Measurements from ENCODE around the gene FKBP8.
A peak's percentile ranks its signal among the peaks of the same experiment; 100 is the strongest.
"Not testable (repeated sequence)": the region's sequence is repeated elsewhere in the genome, so short reads cannot be mapped to it uniquely, and the experiment has no call there.

The FKBP8 gene

DNA sequence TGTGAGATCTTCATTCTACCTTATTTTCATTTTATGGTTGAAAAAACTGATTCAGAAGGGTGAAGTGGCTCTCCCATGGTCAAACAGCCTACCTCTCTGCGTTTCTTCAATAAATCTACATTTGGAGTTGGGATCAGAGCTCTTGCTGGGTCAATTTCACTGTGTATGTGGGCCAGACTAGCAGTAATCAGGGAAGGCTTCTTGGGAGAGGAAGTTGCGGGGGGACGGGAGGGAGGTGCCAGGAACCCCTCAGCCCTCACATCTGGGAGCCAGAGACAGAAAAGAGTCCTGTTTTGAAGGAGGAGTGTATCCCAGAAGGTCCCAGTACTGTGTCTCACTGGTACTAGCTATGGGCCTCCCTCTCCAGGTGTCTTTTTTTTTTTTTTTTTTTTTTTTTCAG, 15.2 kb upstream of the FKBP8 start:
- DNase-seq (ENCODE audit: low read depth), result no peak

DNA sequence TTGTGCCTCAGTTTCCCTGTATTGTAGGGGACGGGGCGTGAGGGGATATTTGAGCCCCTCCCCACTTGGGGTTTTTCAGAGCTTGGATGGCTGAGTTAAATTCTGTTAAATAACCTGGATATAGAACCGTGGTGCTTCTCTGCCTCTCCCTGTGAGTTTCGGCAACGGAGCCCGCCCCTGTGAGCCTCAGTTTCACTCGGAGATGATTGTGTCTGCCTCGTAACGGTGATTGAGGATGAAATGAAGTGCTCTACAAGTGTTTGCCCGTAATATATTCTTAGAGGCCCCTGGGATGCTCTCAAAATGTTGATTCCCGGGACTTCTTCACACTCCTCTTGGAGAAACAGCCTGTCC, 14.8 kb upstream of the FKBP8 start:
- no peak for DNase-seq (ENCODE audit: low read depth)

DNA sequence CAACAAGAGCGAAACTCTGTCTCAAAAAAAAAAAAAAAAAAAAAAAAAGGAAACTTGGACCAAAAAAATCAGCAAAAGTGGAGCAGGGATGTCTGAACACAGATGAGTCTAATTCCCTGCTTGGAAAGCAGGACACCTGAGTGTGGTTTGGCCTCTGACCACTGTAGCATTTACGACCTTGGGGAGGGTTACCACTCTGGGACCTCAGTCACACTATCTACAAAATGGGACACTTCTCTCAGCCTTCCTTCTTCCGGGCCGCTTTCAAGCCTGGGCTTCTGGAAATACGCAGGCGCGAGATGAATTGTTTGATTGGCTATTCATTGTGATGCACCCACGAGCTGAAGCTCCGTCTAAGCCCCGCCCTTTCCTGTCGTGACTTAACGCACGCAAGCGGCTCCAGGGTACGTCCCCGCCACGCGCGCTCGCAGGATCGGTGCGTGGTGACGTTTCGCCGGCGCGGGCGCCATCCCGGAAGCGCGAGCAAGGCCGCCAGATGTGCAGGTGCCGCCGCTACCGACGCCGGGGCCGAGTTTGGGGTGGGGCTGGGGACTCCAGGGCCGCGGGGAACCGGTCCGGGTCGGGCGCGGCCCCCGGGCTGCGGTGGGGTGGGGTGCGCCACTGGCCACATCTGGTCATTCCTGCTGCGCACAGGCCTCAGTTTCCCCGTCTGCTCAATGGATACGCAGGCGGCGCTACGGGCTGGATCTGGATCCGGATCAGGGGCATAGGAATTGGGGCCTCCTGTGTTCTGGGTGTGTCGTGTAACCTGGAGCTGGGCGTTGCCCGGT, 14.2 kb upstream of the FKBP8 start, which contains the start of gene KXD1:
Gene KXD1, plus strand, starts transcription at position 460 of the 791 bp plus-strand sequence. CDS start 4,187 bp downstream, outside the sequence.
- DNase-seq (ENCODE audit: low read depth), result peak; percentile 95

DNA sequence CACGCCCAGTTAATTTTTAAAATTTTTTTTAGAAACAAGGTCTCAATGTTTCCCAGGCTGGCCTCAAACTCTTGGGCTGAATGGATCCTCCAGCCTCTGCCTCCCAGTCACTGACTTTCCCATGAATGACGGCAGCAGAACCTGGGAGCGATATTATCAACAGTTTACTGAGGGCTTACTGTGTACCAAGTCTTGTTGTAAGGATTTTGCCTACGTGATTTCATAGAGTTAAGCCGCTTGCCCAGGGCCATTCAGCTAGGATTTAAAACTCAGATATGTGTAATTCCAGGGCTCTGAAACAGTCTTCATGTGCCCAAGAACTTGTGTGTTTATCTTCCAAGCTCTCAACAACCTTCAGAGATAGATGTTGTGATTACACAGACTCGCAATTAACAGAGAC, 8.3 kb upstream of the FKBP8 start:
- DNase-seq (ENCODE audit: low read depth), result no peak

DNA sequence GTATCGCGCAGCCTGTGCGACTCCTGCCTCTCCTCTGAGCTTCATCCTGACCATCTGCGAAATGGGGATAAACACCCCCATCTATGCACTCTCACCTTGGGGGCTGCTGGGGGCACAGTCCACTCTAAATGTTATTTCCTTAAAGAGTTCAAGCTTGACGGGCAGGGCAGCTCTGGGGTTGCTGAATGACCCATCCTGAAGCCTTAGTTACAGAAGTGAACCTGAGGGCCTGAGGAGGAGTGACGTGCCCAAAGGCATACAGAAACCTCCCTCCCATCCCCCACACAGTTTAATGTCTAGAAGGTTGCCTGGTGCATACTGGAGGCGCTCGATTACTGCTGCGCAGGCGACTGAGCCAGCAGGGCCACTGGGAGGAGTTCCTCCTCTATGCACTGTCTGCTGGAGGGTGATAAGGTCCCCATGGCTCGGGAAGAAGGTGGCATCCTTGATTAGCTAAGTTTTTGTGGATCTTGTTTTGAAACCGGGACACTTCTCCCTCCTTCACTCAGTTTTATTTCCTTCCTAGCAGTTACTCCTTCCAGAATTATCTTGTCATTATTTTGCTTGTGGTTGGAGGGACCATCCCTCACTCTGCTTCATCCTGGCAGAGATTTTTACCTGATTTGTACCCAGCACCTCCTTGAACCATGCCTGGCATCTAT, 572 bp upstream of the FKBP8 start:
- DNase-seq (ENCODE audit: low read depth), result no peak

DNA sequence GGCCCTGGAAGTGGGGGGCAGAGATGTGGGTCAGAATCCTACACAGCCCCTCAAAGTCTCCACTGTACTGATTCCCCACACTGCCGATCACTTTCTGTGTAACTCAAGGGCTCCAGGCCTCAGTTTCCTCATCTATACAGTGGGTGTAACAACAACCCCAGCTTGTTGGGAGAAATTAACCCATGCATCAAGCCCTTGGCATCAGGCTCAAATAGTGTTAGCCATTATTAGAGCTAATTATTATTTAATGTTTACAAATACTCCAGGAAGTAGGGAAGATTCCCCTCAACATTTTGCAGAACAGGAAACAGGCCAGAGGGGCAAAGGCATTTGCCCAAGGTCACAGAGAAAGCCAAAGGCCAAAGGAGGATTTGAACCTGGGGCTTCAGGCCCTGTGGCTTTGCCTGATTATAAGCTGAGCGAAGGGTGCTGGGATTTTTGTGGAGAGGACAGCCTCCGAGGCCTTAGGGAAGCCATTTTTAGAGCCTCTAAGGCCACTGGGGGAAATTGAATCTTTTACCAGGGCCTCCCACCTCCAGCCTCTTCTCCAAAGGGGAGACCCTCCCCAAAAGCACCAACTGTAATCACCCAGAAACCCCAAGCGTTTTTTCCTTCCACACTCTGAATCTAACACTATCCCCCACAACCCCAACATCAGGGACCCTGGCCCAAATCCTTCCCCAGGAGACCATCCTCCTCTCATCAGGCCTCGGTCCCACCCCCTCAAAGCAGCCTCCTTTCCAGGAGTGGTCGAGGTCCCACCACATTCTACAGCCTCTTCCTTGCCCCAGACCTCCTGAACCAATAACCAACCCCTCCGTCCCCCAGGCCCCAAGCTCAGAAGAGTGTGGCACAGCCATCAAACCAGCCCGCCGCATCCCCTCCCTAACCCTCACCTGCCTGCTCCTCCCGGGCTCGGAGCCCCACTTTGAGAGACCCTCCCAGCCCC, 1.1 kb downstream of the FKBP8 start:
- DNase-seq (ENCODE audit: low read depth), result no peak

DNA sequence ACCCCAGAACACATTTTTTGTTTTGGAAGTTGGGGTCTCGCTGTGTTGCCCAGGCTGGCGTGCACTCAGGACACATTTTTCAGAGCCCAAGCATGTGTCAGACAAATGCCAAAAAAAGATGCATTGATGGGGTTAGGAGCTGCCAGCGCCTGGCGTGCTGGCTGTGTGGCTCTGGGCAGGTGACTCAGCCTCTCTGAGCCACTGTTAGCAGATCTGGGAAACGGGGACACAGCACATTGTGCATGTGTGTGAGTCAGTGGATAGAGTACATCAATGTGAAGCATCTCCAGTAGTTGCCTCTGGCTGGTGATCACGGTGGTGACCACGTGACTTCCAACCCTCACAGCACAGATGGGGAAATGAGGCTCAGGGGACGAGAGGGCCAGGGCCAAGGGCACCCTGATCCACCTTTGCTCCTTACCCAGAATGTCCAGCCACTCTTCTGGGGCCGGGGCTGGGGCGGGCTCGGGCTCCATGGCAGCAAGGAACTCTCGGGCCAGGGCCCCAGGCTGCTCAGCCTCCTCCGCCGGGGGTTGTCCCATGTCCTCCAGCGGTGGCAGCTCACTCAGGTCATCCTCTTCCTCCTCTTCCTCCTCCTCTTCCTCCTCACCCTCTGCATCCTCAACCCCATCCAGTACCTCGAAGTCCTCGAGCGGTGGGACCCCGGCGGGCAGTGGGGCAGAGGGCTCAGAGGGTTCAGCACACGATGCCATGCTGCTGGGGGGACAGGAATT, 1.9 kb downstream of the FKBP8 start:
- no peak for DNase-seq (ENCODE audit: low read depth)

DNA sequence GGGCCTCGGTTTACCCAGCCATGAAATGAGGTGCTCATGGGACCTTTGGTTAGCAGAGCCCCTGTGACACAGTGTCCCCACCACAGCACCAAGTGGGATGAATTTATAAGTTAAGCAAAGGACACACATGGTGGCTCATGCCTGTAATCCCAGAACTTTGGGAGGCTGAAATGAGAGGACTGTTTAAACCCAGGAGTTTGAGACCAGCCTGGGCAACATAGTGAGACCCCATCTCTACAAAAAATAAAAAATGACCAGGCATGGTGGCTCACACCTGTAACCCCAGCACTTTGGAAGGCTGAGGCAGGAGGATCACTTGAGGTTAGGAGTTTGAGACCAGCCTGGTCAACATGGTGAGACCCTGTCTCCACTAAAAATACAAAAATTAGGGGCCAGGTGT, 3.2 kb downstream of the FKBP8 start:
- DNase-seq (ENCODE audit: low read depth), result not testable (repeated sequence)

DNA sequence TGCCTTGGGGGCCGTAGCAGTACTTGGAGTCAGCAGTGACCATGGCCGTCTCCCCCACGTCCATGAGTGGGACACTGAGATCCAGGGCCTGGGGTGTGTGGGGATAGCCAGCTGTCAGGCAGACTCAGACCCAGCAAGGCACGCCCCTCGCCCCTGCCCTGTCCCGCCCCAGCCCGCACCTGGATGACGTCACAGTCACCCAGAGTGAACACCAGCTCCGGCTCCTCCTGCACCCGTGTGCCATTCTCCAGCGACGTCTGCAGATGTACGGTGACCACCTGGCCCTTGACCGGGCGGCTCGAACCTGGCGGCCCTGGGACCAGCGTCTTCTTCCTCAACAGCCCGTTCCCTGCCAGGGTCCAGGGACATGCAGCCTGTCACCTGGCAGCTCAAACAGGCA, 4.0 kb downstream of the FKBP8 start:
- DNase-seq (ENCODE audit: low read depth), result no peak

DNA sequence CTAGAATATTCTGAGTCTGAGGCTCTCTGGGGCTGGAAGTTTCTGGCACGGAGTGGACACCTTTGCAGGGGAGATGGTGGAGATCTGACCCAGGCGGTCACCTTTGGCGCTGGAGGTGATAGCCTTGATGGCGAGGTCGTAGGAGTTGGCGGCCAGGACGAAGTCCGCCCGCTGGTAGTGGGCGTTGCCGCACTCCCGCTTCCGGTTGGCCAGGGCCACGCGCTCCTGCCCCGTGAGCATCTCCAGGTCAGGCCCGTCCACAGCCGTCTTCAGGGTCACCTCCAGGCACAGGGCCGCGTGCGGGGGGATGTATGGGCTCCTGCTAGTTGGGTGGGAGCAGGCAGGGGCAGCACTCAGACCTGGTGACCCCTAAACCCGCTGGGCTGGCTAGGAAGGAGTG, 5.3 kb downstream of the FKBP8 start:
- no peak for DNase-seq (ENCODE audit: low read depth)

DNA sequence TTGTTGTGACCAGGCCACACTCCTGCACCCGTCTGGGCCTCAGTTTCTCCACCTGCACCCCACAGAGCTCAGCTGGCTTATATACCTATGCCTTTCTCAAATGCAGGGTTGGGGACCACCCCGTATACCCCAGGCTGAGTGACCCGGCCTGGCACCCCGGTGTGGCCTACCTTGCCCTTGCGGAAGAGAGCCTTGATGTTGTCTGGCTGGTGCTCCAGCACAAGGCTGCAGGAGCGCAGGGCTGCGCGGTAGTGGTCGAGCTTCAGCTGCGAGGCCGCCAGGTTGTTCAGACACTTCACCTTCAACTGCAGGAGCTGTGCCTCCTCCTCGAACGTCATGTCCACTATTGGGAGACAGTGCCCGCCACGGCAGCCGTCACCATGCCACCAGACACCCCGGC, 5.9 kb downstream of the FKBP8 start:
- DNase-seq (ENCODE audit: low read depth), result no peak

DNA sequence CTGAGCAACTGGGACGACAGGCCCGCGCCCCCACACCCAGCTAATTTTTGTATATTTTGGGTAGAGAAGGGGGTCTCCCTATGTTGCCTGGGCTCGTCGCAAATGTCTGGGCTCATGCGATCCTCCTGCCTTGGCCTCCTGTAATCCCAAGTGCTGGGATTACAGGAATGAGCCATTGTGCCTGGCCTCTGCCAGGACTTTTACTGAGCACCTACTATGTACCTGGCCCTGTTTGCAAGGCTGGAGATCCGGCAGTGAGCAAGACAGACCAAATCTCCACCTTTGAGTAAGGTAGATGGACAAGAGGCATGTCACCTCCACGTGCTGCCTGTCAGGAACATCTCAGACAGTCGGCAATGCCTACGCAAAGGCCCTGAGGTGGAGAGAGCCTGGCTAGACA, 6.9 kb downstream of the FKBP8 start:
- no peak for DNase-seq (ENCODE audit: low read depth)

DNA sequence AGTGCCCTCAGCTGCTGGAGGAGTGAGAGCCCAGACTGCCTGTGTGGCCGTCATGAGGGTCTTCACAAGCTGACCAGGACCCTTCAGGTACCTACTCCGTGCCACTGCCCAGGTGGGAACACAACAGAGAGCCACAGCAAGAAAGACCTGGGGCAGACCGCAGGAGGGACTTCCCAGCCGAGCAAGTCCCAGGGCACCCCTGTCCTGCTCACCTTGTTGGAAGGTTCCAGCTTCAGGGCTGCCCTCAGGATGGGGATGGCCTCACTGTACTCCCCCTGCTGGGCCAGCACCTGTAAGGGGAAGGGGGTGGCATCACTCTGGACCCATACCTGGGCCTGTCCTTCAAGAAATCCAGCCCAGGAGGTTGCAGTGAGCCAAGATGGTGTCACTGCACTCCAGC, 10.3 kb downstream of the FKBP8 start:
- no peak for DNase-seq (ENCODE audit: low read depth)

DNA sequence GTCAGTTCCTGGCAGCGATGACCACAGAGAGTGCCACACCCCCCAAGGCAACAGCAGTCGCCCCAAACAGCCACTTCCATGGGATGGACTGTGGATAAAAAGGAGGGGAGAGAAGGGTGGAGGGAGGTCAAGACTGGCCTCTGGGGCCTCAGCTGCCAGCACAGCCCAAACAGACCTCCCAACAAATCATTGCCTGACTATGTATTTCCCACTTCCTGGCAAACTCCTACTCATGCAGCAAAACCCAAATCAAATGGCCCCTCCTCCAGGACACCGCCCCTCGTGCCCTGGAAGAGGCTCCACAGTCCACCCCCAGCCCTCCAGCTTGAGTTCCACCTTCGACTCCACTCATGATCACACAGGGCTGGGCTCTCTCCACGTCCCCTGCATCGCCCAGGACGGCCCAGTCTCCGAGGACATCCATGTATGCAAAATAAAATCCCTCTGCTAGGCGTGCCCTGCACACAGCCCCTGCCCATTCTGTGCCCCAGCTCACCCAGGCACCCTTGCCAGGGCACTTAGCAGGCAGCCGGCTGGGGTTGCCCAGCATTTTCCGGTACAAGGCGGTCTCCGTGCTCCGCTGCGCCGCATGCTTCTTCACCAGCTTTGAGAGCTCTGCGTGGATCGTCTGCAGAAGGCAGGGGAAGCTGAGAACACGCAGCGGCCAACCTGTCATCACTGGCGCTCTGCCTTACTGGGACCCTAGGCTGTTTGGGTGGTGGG, 11.0 kb downstream of the FKBP8 start:
- no peak for DNase-seq (ENCODE audit: low read depth)

DNA sequence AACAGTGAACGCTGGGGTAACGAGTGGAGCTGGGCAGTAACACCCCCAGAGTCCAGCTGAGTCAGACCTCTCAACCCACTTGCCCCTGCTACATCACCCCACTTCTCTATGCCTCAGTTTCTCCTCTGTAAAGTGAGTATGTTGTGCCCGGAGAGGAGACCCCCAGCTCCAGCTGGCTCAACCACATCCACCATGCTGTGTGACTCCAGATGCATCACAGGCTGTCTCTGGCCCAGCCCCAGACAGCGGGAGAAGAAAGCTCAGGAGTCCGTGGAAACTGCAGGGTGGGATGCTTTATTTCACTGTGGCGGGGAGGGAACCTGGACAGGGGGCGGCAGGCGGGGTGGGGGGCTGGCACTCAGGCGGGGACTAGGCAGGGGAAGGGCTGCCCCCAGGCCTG, 11.9 kb downstream of the FKBP8 start:
- DNase-seq (ENCODE audit: low read depth), result no peak

DNA sequence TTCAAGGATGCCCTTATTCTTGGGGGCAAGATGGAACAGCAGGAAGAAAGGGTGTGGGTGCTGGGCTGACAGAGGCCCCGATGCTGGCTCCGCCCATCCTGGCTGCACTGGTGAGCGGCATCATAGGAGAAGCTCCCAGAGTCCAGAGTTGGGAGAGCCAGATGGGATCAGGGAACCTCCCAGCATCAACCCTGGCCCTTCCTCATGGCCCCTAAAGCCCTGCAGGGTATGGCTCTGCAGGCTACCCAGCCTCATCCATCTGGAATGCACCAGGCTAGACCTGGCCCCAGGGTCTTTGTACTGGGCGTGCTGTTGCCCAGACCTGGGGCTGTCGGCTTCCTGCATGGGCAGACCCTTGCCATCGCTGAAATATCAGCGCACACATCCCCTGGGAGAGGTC, 13.6 kb downstream of the FKBP8 start:
- DNase-seq (ENCODE audit: low read depth), result no peak

DNA sequence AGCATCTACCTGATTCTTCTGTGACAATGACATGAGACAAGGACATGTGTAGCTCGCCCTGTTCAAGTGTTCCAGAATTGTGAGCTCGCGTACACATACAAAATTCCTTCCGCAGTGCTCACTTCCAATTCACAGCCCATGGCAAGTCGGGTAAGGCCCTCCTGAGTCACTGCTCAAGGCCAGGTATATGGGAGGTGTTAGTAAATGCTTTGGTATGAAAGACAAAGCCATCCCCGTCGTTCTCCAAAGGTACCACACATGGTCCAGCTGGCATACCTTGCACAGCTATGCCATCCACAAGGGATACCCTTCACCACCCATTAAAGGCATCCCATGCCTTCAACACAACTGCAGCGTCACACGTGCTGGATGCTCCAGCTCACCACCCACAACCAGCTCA, 17.1 kb downstream of the FKBP8 start:
- DNase-seq (ENCODE audit: low read depth), result no peak

DNA sequence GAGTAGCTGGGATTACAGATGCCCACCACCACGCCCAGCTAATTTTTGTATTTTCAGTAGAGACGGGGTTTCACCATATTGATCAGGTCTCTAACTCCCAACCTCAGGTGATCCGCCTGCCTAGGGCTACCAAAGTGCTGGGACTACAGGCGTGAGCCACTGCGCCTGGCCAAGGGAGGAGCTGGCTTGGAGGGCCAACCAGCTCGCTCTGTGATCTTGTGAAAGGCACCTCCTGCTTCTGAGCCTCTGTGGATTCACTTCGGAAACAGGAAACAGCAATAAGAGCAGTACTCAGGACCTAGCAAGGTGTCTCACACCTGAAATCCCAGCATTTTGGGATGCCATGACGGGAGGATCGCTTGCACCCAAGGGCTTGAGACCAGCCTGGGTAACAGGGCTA, 19.5 kb downstream of the FKBP8 start:
- no peak for DNase-seq (ENCODE audit: low read depth)

DNA sequence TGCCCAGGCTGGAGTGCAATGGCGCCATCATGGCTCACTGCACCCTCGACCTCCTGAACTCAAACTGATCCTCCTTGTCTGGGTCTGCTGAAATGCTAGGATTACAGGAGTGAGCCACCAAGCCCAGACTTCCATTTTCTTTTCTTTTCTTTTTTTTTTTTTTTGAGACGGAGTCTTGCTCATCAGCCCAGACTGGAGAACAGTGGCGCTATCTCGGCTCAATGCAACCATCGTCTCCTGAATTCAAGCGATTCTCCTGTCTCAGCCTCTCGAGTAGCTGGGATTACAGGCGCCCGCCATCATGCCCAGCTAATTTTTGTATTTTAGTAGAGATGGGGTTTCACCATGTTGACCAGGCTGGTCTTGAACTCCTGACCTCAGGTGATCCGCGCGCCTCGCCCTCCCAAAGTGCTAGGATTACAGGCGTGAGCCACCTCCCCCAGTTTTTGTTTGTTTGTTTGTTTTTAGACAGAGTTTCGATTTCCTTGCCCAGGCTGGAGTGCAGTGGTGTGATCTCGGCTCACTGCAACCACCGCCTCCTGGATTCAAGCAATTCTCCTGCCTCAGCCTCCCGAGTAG, 20.4 kb downstream of the FKBP8 start:
- not testable (repeated sequence) for DNase-seq (ENCODE audit: low read depth)

DNA sequence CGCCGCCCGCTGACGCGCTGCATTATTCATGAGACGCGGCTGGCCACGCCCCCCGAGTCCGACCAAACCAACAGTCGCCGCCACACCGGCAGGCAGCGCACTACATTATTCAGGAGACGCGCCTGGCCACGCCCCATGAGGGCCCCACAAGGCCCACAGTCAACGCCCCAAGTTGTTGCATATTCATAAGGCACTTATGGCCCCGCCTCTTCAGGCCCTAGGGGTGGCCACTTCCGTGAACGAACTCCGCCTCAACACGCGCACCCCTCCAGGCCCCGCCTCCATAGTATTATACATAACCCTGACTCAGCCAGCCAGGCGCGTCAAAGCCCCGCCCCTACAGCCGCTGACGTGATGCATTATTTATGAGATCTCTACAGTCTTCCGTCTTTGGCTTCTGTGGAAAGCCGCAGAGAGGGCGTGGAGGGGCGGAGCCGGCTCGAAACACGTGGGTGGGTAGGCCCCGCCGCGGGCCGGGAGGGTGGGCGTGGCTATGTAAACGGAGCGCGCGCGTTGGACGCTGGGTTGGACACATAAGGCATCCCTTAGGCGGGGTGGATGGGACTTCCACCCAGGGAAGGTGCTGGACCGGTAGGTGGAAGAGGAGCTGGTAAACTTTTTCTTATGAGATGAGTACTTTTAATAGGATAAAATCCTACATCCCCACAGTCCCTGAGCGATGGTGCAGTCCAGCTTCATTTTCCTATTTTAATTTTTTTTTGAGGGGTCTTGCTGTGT, 21.1 kb downstream of the FKBP8 start:
- DNase-seq (ENCODE audit: low read depth), result peak; percentile 100

All from stimulated activated CD8-positive, alpha-beta memory T cell treated with anti-CD3 and anti-CD28 coated beads, Interleukin-4, amount 100 ng/mL, for 24 hours (primary cell).